Small intestine (tissue), 7 donors: ENCODE measurements around the gene ZNF407. TPM values are rescaled to one million over a fixed set of nuclear protein-coding genes. Genes with fewer than 3 reads are reported as not detected.

Experiments
- DNase-seq, 2 donors: peaks; one replicate each; pipeline versions ENCODE4 v3.0.0 to v3.0.0-alpha.2; 2013
- FAIRE-seq: peaks from 2 replicates; lab custom pipeline; 2012; peaks lifted over from hg19 to GRCh38; lab: Jason Lieb, UNC
- H3K27ac ChIP-seq, 3 donors: one replicate each; pipeline ENCODE4 v1.5.1; 2013; ENCODE audit warnings: low read length in 2 of 3, mild to moderate bottlenecking in 2 of 3, control low read depth in 1 of 3, inconsistent platforms in 1 of 3, low read depth in 1 of 3, moderate library complexity in 1 of 3
- H3K27me3 ChIP-seq, 3 donors: one replicate each; pipeline ENCODE4 v1.6.1; 2013; ENCODE audit warnings: low read length in 3 of 3, inconsistent platforms in 1 of 3; ENCODE audit not compliant: control insufficient read depth in 3 of 3, insufficient read depth in 3 of 3
- H3K36me3 ChIP-seq, 3 donors: one replicate each; pipeline ENCODE4 v1.6.1; 2013; ENCODE audit warnings: low read length in 3 of 3, inconsistent platforms in 1 of 3, low read depth in 1 of 3, mild to moderate bottlenecking in 1 of 3, moderate library complexity in 1 of 3; ENCODE audit not compliant: control insufficient read depth in 3 of 3, insufficient read depth in 2 of 3
- H3K4me1 ChIP-seq, 3 donors: one replicate each; pipeline ENCODE4 v1.6.1; 2013; ENCODE audit warnings: low read length in 2 of 3, inconsistent platforms in 1 of 3, low read depth in 1 of 3, mild to moderate bottlenecking in 1 of 3, moderate library complexity in 1 of 3; ENCODE audit not compliant: control insufficient read depth in 3 of 3, insufficient read depth in 2 of 3
- H3K4me3 ChIP-seq, 3 donors: one replicate each; pipeline ENCODE4 v1.5.1; 2013; ENCODE audit warnings: low read length in 3 of 3, control low read depth in 1 of 3, inconsistent platforms in 1 of 3, low read depth in 1 of 3, mild to moderate bottlenecking in 1 of 3, moderate library complexity in 1 of 3
- H3K9me3 ChIP-seq, 2 donors: one replicate each; pipeline ENCODE4 v1.6.1; 2013; ENCODE audit warnings: low read depth in 1 of 2, low read length in 1 of 2; ENCODE audit not compliant: control insufficient read depth in 2 of 2, insufficient read depth in 1 of 2
- WGBS, 3 donors: extraction: QIAGEN DNeasy Blood & Tissue Kit; methylation state at CpG; one replicate each; pipeline ENCODE4 v1.1.7; 2013; 5-methylcytosine and 5-hydroxymethylcytosine counted together
- polyA plus RNA-seq, 4 donors: library from polyadenylated mRNA; stranded (reverse) in 3 of 4; unstranded in 1 of 4; fragments of 200-250 nt in 3 of 4; fragments of 120-200 nt in 1 of 4; gene quantifications; one replicate each; pipeline versions ENCODE4 v1.2.1 to v1.2.3, GENCODE V29; 2013
- donor health status: healthy with polysubstance abuse.
- donor health status: control.
- donor health status: control.
- donor health status: Bipolar disorder and iron deficiency.
- donor health status: healthy.

The ZNF407 gene
- polyA plus RNA-seq, 4 donors = 2.7 to 6.3 (median 4.0) TPM

GRCh38 chr18:75063615-75064512 lies 466.2 kb downstream of the ZNF407 start:
- Histone ChIP-seq H3K36me3 (peaks cover 2 to 36% (median 4%) of the 10 kb centered on the region in 3 donors), H3K9me3 (no peaks in the 10 kb centered on the region), H3K27ac (no peak overlapping the region), H3K4me1 (no peaks in the 10 kb centered on the region), H3K4me3 (no peak overlapping the region), H3K27me3 (no peaks in the 10 kb centered on the region)
- DNase-seq (no peak), FAIRE-seq (no peak)
- 95 to 96% (median 96%) methylated on average over 49 to 53 of the region's 53 CpGs for WGBS, 3 donors

GRCh38 chr18:75064513-75064905 lies 466.8 kb downstream of the ZNF407 start:
- no peaks in the 10 kb centered on the region for H3K9me3 ChIP-seq
- FAIRE-seq (no peak), DNase-seq (no peak)
- H3K27ac ChIP-seq = no peak overlapping the region
- no peaks in the 10 kb centered on the region for H3K4me1 ChIP-seq
- H3K4me3 ChIP-seq = no peak overlapping the region
- 89 to 92% (median 91%) methylated on average over 16 of the region's 16 CpGs for WGBS, 3 donors
- H3K27me3 ChIP-seq = no peaks in the 10 kb centered on the region
- H3K36me3 ChIP-seq = peaks cover 2 to 36% (median 4%) of the 10 kb centered on the region in 3 donors

DNA sequence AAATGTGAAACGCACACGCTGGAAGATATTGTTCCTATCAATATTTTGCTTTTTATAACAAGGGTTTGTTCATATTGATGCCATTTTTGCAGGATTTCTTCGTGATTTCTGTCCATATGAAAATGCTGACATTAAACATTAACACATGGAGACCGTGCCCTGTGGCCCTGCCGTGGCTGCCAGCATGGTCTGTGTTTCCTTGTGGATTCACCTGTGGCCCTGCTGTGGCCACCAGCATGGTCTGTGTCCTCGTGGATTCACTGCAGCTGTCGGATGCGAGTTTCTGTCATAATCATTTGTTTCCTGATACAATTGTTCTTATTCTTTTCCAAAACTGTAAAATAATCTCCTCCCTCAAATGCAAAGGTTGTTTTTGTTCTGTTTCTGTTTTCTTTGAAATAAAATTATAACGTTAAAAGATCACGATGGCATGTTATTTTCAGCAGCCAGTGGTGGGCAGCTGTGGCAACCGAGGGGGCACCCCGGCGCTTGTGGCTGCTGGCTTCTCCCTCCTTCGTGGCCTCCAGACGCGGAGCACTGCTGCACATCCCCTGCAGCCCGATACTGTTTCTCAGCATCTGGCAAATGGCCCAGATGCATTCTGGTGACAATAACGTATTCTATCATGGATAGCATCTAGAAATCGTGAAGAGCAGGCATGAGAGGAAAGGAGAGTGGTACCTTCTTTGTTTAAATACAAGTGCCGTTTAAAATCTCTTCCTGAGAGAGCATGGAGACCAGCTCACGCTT lies 467.8 kb downstream of the ZNF407 start:
- Histone ChIP-seq H3K27ac (no peak overlapping the region), H3K27me3 (no peaks in the 10 kb centered on the region), H3K4me3 (no peak overlapping the region), H3K4me1 (no peaks in the 10 kb centered on the region), H3K36me3 (peaks cover 2 to 34% (median 4%) of the 10 kb centered on the region in 3 donors), H3K9me3 (no peaks in the 10 kb centered on the region)
- DNase-seq (no peak), FAIRE-seq (no peak)
- 89 to 94% (median 93%) methylated on average over 21 of the region's 21 CpGs for WGBS, 3 donors

GRCh38 chr18:75066021-75066880 lies 468.6 kb downstream of the ZNF407 start:
- Histone ChIP-seq H3K27ac (no peak overlapping the region), H3K4me3 (no peak overlapping the region), H3K27me3 (no peaks in the 10 kb centered on the region), H3K36me3 (peaks cover 2 to 34% (median 4%) of the 10 kb centered on the region in 3 donors), H3K4me1 (no peaks in the 10 kb centered on the region), H3K9me3 (no peaks in the 10 kb centered on the region)
- DNase-seq = no peak
- WGBS, 3 donors = 95 to 97% (median 95%) methylated on average over 16 of the region's 16 CpGs
- no peak for FAIRE-seq

- DNase-seq = no peak
- WGBS, 3 donors = 83 to 92% (median 91%) methylated on average over 11 of the region's 11 CpGs
These were observed 469.3 kb downstream of the ZNF407 start for GRCh38 chr18:75066936-75067335.

GRCh38 chr18:75067996-75068645 lies 470.5 kb downstream of the ZNF407 start:
- FAIRE-seq (no peak), DNase-seq (no peak)
- H3K27me3 ChIP-seq = no peaks in the 10 kb centered on the region
- no peaks in the 10 kb centered on the region for H3K9me3 ChIP-seq
- H3K36me3 ChIP-seq = peaks cover 2 to 28% (median 4%) of the 10 kb centered on the region in 3 donors
- WGBS, 3 donors = 91 to 93% (median 92%) methylated on average over 17 of the region's 17 CpGs
- no peak overlapping the region for H3K4me3 ChIP-seq
- no peaks in the 10 kb centered on the region for H3K4me1 ChIP-seq
- no peak overlapping the region for H3K27ac ChIP-seq

More at GRCh38 chr18:75066936-75067335, 469.3 kb downstream of the ZNF407 start:
- H3K4me3 ChIP-seq = no peak overlapping the region
- no peak for FAIRE-seq
- H3K27me3 ChIP-seq = no peaks in the 10 kb centered on the region
- peaks cover 2 to 34% (median 4%) of the 10 kb centered on the region in 3 donors for H3K36me3 ChIP-seq
- H3K9me3 ChIP-seq = no peaks in the 10 kb centered on the region
- H3K27ac ChIP-seq = no peak overlapping the region
- H3K4me1 ChIP-seq = no peaks in the 10 kb centered on the region

- no peaks in the 10 kb centered on the region for H3K4me1 ChIP-seq
- FAIRE-seq (no peak), DNase-seq (no peak)
- peaks cover 2 to 20% (median 3%) of the 10 kb centered on the region in 3 donors for H3K36me3 ChIP-seq
- H3K9me3 ChIP-seq = no peaks in the 10 kb centered on the region
- no peaks in the 10 kb centered on the region for H3K27me3 ChIP-seq
- WGBS, 3 donors = 92 to 95% (median 94%) methylated on average over 19 to 20 of the region's 20 CpGs
- H3K27ac ChIP-seq = no peak overlapping the region
- no peak overlapping the region for H3K4me3 ChIP-seq
These were observed 471.2 kb downstream of the ZNF407 start for GRCh38 chr18:75068682-75069435.
